HL-60/S4 treated with phorbol 12-myristate 13-acetate at 8.2 ng/mL for 4 days and 3 days (cell line): ENCODE results near the gene GNG11.
"Not testable (repeated sequence)": the region's sequence is repeated elsewhere in the genome, so short reads cannot be mapped to it uniquely, and the experiment has no call there.

Source experiments
- in situ Hi-C: fragments of 300-500 bp; cut with MboI; formaldehyde crosslinking; loops from 2 replicates; pipeline ENCODE4 v1.15.0; 2022; ENCODE audit warnings: low sequenced_read_pairs

The GNG11 gene

GRCh38 chr7:93911242-93911641, 10.3 kb upstream of the GNG11 start:
- in situ Hi-C loops: not testable (repeated sequence)

GRCh38 chr7:93911661-93912060, 9.9 kb upstream of the GNG11 start:
- in situ Hi-C loops: not testable (repeated sequence)

DNA sequence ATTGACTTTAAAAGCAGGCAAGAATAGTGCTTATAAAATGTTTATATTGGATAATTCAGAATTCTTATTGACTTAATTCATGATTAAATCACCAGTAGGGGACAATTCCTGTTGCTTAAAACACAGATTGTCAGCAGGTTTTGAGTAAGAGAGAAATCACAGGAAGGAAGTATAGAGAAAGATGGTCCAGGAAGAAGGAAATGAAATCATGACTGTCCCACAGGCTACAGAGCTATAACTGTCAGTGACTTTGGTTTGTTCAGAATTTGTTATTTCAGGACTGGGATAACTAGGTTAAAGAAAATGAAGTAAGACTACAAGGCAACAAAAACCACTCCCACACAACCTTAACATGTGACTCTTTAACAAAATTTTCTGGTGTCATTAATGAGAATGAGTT, 8.3 kb upstream of the GNG11 start:
- in situ Hi-C loops: no loop called here

DNA sequence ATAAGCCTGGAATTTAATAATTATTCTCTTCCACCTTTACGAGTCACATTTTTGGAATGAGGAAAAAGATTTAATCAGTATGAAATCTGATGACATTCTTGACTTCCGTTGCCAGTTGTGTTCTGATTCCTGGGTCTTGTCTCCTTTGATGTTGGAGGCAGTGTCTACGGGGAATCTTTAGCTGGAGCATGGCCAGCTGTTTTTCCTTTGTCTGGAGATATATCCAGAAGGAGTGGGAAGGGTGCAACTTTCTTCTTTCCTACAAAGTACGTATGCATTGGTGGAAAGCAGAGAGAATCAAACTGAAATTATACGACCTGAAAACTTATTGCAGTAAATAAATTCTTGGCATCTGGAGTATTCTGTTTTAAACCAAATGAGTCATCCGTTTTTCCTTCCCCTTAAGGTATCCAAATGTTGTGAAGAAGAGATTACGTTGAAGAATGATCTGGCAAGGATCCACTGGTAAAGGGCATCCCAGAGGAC, 6.9 kb upstream of the GNG11 start:
- in situ Hi-C loops: no loop called here

- in situ Hi-C loops: not testable (repeated sequence)
Measured at GRCh38 chr7:93915206-93915842, 6.2 kb upstream of the GNG11 start.

DNA sequence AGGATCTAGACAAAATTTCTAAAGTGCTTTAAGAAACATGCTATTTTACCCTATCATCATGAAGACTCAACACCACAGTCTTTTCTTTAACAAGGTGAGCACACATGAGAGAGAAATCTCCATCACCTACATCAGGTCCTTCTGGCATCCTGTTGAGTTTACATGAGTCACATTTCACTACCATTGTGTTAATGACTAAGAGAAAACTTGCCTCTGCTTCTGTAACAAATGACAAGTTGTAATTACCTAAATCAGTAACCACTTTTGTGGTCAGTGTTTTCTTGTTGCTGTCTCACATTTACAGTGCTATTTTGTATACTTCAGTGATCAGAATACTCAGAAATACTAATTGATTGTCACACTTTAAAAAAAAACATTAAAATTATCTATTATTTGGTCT, 5.6 kb upstream of the GNG11 start:
- in situ Hi-C loops: not testable (repeated sequence)

GRCh38 chr7:93916315-93916714, 5.2 kb upstream of the GNG11 start:
- in situ Hi-C loops: not testable (repeated sequence)

DNA sequence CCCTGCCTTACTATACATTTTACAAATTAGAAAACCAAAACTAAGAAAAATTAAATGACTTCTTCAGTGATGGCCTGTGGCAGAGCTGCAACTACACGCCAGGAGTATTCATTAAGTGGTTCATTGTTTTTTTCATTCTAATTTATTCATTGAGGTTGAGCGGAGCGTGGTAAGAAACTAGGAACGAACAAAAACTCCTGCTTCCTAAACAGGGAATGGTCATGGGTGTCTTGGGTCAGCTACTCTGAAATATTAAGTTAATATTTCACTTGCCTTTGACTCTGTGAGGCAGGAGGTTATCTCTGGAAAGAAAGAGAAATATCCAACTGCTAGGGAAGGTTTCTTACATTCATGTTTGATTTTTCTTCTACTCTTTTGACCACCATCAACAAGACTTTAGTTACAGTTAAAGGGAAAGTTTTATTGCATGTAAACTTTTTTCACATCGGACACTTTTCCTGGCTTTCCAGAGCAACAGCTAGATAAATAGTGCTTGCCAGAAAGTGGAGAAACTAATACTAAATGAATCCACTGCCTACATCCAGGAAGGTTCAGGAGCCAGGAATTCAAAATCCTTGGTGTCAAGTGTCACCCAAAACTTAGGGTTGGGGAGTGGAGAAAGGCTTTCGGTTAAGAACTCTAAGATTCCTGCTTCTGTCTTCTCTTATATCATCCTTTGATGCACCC, 896 bp upstream of the GNG11 start:
- in situ Hi-C loops: no loop called here

DNA sequence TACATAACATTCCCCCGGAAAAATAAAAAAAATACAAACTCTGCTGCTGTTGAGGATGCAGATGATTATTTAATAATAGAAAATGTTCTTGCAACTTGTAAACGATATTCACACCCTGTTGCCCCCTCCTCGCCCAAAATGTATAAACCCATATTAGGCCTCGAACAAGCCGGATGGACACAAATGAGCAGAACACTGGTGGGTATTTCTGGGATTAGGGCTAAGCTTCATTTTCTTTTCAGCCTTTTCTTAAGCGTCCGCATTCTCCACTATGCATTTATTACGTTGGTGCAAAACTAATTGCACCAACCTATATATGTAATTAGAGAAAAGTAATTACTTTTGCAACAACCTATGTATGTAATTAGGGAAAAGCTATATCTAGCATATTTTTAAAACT, 349 bp upstream of the GNG11 start:
- in situ Hi-C loops: no loop called here

- in situ Hi-C loops: no loop called here
Measured at GRCh38 chr7:93923296-93923695, 1.8 kb downstream of the GNG11 start.

DNA sequence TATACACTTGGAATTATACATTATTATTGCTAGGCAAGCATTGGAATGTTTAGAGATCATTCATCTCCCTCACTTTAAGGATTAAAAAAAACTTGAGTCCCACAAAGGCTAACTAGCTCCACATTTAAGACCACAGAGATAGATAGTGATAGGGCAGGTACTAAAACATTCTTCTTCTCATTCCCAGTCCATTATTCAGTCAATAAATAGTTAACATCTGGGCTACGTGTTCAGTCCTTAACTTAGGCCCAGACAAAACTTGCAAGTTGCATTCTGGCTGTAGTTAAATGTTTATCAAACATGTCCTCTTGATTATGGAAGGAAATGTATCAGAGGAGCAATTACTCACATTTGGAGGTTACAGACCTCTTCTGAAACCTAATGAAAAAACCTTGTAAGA, 2.4 kb downstream of the GNG11 start:
- in situ Hi-C loops: no loop called here

DNA sequence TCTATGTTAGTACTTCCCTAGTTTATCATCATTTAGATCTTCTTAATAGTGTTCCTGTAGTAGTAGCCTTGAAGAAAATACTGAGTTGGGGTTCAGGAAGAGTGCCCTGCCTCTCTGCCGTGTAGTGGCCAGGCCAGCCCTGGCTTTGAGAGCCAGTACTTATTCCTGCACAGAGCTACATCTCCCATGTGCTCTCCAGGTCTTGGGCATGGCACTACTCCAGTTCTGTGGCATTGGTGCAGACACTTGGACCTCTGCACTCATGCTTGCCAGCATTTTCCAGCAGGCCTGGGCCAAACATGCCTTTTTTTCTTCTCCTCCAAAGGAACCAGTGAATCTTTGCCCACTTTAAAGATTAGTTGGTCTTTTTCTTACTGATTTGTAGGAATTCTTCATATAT, 5.3 kb downstream of the GNG11 start:
- in situ Hi-C loops: no loop called here

- in situ Hi-C loops: no loop called here
Measured at GRCh38 chr7:93927585-93927984, 6.0 kb downstream of the GNG11 start.

- in situ Hi-C loops: no loop called here
Measured at GRCh38 chr7:93931655-93932054, 10.1 kb downstream of the GNG11 start.

DNA sequence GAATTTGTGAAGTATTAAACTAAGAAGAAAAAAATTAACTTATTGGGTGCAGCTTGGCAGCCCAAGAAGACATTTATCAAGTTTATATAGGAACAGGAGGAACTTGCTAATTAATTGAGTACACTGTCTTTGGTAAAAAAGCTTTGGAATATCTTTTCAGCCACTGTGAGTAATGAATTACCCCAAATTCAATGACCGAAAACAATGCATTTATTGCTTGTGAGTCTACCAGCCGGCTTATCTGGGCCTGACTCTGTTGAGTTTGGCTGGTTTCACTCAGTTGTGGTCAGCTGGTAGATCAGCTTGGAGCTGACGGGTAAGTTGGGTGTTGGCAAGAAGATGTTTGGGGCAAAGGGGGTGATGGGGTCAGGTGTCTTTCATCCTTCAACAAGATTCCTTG, 11.6 kb downstream of the GNG11 start:
- in situ Hi-C loops: no loop called here

- in situ Hi-C loops: no loop called here
Measured at GRCh38 chr7:93935102-93935501, 13.6 kb downstream of the GNG11 start.

GRCh38 chr7:93937818-93938217, 16.3 kb downstream of the GNG11 start:
- in situ Hi-C loops: no loop called here

- in situ Hi-C loops: no loop called here
Measured at GRCh38 chr7:93938293-93938692, 16.8 kb downstream of the GNG11 start.

DNA sequence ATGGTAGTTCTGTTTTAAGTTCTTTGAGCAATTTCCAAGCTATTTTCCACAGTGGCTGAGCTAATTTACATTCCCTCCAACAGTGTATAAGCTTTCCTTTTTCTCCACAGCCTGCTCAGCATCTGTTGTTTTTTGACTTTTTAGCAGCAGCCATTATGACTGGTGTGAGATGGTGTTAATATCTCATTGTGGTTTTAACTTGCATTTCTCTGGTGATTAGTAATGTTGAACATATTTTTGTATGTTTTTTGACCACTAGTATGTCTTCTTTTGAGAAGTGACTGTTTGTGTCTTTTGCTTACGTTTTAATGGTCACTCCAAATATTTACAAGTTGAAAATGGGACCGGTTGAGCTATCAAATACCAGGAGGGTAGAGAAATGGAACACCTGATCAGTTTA, 20.4 kb downstream of the GNG11 start:
- in situ Hi-C loops: no loop called here

GRCh38 chr7:93943816-93944540, 22.4 kb downstream of the GNG11 start:
- in situ Hi-C loops: no loop called here

- in situ Hi-C loops: no loop called here
Measured at GRCh38 chr7:93944673-93945072, 23.1 kb downstream of the GNG11 start.

DNA sequence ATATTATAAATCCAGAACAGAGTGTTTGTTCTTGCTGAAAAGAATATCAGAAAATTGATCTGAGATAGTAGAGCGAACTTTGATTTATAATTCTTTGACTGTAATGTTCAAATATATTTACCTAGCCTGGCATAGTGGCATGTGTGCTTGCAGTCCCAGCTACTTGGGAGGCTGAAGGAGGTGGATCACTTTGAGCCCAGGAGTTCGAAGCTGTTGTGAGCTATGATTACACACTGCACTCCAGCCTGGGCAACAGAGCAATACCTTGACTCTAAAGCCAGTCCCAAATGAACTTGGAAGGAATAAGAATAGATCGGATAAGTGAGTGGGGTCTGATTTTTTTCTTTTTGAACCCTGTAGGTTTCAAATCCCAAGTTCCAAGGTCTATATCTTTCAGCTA, 23.5 kb downstream of the GNG11 start:
- in situ Hi-C loops: no loop called here
